Neural crest cell (in vitro differentiated cells): ENCODE measurements around the gene TENT4B. TPM values are rescaled to one million over a fixed set of nuclear protein-coding genes. Genes with fewer than 3 reads are reported as not detected.

ENCODE experiments used
- DNase-seq: peaks from one replicate; pipeline ENCODE4 v3.0.0; 2021; ENCODE audit warnings: low read depth, mixed read lengths, low spot score
- H3K27ac Mint-ChIP-seq: one replicate; pipeline ENCODE4 v1.8.0; 2021; ENCODE audit warnings: mild to moderate bottlenecking, mixed read lengths; ENCODE audit not compliant: unreplicated experiment
- H3K27me3 Mint-ChIP-seq: 2 replicates; pipeline ENCODE4 v1.8.0; 2021; ENCODE audit warnings: low read depth, mild to moderate bottlenecking, mixed read lengths
- H3K36me3 Mint-ChIP-seq: 2 replicates; pipeline ENCODE4 v1.8.0; 2021; ENCODE audit warnings: low read depth, mild to moderate bottlenecking, mixed read lengths
- H3K4me1 Mint-ChIP-seq: 2 replicates; pipeline ENCODE4 v1.8.0; 2021; ENCODE audit warnings: mixed read lengths
- H3K4me3 Mint-ChIP-seq: one replicate; pipeline ENCODE4 v1.8.0; 2021; ENCODE audit warnings: mild to moderate bottlenecking, mixed read lengths
- H3K9me3 Mint-ChIP-seq: 2 replicates; pipeline ENCODE4 v1.8.0; 2021; ENCODE audit warnings: mixed read lengths
- CTCF ChIP-seq: fragments of 200-600 bp; sonication (generic); conservative IDR thresholded peaks from 2 replicates; pipeline ENCODE4 v1.5.0; 2021; ENCODE audit warnings: antibody characterized with exemption, mild to moderate bottlenecking
- total RNA-seq: library from RNA; stranded (reverse); gene quantifications from 2 replicates; pipeline ENCODE4 v1.2.1, GENCODE V29; 2021

Gene TENT4B
- total RNA-seq, 1 donor from 2014 or later = 12.5 TPM

GRCh38 chr16:50155925-50156324, 2.8 kb downstream of the TENT4B start:
- Mint-ChIP-seq H3K27ac (no peak overlapping the region), H3K4me3 (peak overlapping the region; percentile 95), H3K9me3 (no peaks in the 10 kb centered on the region), H3K36me3 (no peaks in the 10 kb centered on the region), H3K4me1 (peaks cover 43% of the 10 kb centered on the region), H3K27me3 (no peaks in the 10 kb centered on the region)
- TF ChIP-seq CTCF = no peak
- no peak for DNase-seq

- Mint-ChIP-seq H3K27me3 (no peaks in the 10 kb centered on the region), H3K27ac (no peak overlapping the region), H3K4me3 (peak overlapping the region; percentile 76), H3K4me1 (peaks cover 43% of the 10 kb centered on the region), H3K9me3 (no peaks in the 10 kb centered on the region), H3K36me3 (no peaks in the 10 kb centered on the region)
- no peak for TF ChIP-seq CTCF
- no peak for DNase-seq
Measured at GRCh38 chr16:50156590-50156989, 3.5 kb downstream of the TENT4B start.

- no peak overlapping the region for H3K27ac Mint-ChIP-seq
- H3K4me1 Mint-ChIP-seq = peaks cover 25% of the 10 kb centered on the region
- no peaks in the 10 kb centered on the region for H3K36me3 Mint-ChIP-seq
- no peaks in the 10 kb centered on the region for H3K9me3 Mint-ChIP-seq
- H3K4me3 Mint-ChIP-seq = peak overlapping the region; percentile 3
- TF ChIP-seq CTCF = no peak
- no peak for DNase-seq
- no peaks in the 10 kb centered on the region for H3K27me3 Mint-ChIP-seq
Measured at GRCh38 chr16:50160495-50161164, 7.5 kb downstream of the TENT4B start.

GRCh38 chr16:50161950-50162349, 8.8 kb downstream of the TENT4B start:
- H3K4me3 Mint-ChIP-seq = no peak overlapping the region
- no peaks in the 10 kb centered on the region for H3K27me3 Mint-ChIP-seq
- no peaks in the 10 kb centered on the region for H3K36me3 Mint-ChIP-seq
- H3K9me3 Mint-ChIP-seq = no peaks in the 10 kb centered on the region
- no peak overlapping the region for H3K27ac Mint-ChIP-seq
- H3K4me1 Mint-ChIP-seq = peaks cover 23% of the 10 kb centered on the region
- no peak for DNase-seq
- no peak for TF ChIP-seq CTCF

- peaks cover 2% of the 10 kb centered on the region for H3K36me3 Mint-ChIP-seq
Measured at GRCh38 chr16:50165473-50165872, 12.4 kb downstream of the TENT4B start.

More at GRCh38 chr16:50165473-50165872, 12.4 kb downstream of the TENT4B start:
- peaks cover 20% of the 10 kb centered on the region for H3K4me1 Mint-ChIP-seq
- no peak for DNase-seq
- H3K4me3 Mint-ChIP-seq = no peak overlapping the region
- no peaks in the 10 kb centered on the region for H3K27me3 Mint-ChIP-seq
- no peaks in the 10 kb centered on the region for H3K9me3 Mint-ChIP-seq
- H3K27ac Mint-ChIP-seq = no peak overlapping the region
- TF ChIP-seq CTCF = no peak
